Neuron (in vitro differentiated cells): ENCODE data around the gene GRM4.
A peak's percentile ranks its signal among the peaks of the same experiment; 100 is the strongest.

ENCODE experiments used
- H2AFZ ChIP-seq: one replicate; pipeline ENCODE4 v1.6.1; 2013; ENCODE audit warnings: low read depth, mild to moderate bottlenecking, inconsistent platforms, low read length, moderate library complexity
- H3K27me3 ChIP-seq: one replicate; pipeline ENCODE4 v1.6.1; 2013; ENCODE audit warnings: low read length; ENCODE audit not compliant: insufficient read depth
- H3K36me3 ChIP-seq: one replicate; pipeline ENCODE4 v1.6.1; 2013; ENCODE audit warnings: low read length; ENCODE audit not compliant: insufficient read depth
- H3K4me1 ChIP-seq: one replicate; pipeline ENCODE4 v1.6.1; 2013; ENCODE audit warnings: low read length; ENCODE audit not compliant: insufficient read depth
- H3K4me3 ChIP-seq: 2 replicates; pipeline ENCODE4 v1.5.1; 2013; ENCODE audit warnings: mild to moderate bottlenecking, low read length, moderate library complexity
- H3K9me3 ChIP-seq: one replicate; pipeline ENCODE4 v1.6.1; 2013; ENCODE audit warnings: low read length

GRM4 gene

DNA sequence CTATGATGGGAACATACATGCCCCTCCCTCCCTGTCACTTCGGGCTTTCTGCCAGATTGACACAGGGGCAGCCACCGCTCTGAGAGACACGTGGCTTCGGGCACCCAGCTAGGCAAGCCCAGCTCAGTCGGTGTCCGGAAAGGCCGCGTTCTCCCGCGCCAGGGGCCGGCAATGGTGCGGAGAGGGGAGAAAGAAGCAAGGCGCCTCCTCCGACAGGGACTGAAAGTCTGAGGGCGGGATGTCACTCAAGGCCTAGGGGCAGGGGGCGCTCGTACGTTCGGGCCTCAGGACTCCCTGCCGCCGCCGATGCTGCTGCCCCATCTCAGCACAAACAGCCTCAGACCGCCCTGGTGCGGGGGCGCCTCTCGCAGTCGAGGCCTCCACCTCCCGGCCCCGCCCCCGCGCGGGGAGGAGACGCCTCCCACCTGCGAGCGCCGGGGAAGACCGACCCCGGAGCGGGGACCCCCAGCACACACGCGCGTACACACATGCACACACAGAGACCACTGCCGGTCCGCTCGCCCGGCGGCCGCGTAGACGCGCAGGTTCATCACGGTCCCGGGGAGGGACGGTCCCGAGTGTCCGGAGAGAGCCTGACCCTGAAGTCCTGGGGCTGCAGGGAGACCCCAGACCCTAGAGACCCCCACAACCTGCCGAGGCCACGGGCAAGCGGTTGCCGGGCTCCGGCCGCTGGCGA, 1.9 kb downstream of the GRM4 start:
- Histone ChIP-seq H3K36me3 (no peaks in the 10 kb centered on the region), H3K4me3 (peak overlapping the region; percentile 23), H2AFZ (peak overlapping the region; percentile 59)

DNA sequence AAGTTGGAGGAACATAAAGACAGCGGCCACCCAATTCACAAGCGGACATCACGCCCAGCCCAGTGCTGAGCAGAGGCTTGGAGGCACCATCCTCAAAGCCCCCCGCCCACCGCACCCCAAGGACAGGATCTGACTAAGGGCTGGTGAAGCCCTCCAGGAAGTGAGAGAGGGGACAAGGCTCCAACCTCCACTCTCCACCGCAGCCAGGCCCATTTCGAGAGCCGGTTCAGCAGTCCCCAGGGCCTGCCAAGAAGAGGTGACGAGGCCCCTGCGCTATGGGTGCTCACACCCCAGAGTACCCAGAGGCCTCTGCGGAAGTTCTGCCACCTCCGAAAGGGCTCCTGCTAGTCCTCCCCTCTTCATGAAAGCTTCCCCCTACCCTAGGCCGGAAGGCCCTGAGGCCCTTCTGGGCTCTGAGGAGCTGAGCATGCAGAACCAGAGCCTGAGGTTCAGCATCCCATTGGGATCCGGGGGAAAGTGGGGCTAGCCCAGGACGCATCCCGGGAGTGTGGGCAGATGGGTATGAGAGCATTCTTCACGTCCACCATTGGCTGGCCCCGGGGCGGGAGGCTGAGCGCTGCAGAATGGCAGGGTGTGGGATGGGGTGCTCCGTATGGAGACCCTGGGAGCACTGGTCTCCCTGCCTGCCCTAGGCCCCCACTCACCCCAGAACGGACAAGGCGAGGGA, 2.5 kb downstream of the GRM4 start:
- Histone ChIP-seq H2AFZ (no peak overlapping the region), H3K4me1 (peaks cover 13% of the 10 kb centered on the region), H3K27me3 (peaks cover 88% of the 10 kb centered on the region), H3K9me3 (no peaks in the 10 kb centered on the region), H3K36me3 (no peaks in the 10 kb centered on the region), H3K4me3 (no peak overlapping the region)

More for the DNA sequence above, 1.9 kb downstream of the GRM4 start:
- peaks cover 92% of the 10 kb centered on the region for H3K27me3 ChIP-seq
- H3K4me1 ChIP-seq = peaks cover 13% of the 10 kb centered on the region
- no peaks in the 10 kb centered on the region for H3K9me3 ChIP-seq

DNA sequence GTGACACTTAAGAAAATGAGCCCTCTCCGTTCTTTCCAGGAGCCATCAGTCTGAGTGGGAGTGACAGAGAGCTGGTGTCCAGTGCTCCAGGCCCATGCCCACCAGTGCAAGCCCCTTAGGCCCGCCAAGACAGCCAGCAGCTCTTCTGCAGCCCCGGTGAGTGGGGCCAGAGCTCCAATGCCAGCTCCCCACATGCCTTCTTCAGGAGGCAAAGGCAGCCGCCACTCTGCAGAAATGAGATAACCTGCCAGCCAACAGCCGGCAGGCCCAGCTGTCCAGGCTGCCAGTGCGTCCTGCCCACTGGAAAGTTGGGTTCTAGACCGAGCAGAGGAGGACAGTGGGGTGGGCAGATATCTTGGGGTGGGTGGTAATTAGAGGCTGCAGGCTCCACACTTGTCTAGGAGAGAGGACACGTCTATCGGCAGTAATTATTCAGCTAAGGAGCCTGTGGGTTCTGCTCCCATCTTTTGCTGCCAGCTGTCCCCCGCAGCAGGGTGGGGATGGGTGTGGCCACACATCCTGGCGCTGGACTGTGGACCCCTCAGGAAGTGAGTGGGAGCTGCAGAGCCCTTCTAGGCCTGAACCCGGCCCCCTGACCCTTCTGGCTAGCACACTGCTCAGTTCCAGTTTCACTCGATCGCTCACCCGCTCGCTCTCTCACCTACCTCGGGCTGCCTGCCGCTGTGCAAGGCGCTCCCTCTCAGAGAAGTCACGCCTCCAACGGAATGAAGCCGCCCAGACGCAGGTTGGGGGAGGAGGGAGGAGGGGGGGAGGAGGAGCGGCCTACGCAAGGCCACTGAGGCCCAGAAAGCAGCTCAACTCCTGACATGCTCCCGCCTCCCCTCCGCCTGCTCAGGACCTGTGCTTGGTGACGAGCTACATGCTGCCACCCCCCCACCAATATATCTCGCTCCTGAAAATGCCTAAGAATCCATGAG, 3.6 kb downstream of the GRM4 start:
- Histone ChIP-seq H3K4me3 (no peak overlapping the region), H3K4me1 (peaks cover 13% of the 10 kb centered on the region), H3K36me3 (no peaks in the 10 kb centered on the region), H3K27me3 (peaks cover 82% of the 10 kb centered on the region), H2AFZ (no peak overlapping the region), H3K9me3 (no peaks in the 10 kb centered on the region)

DNA sequence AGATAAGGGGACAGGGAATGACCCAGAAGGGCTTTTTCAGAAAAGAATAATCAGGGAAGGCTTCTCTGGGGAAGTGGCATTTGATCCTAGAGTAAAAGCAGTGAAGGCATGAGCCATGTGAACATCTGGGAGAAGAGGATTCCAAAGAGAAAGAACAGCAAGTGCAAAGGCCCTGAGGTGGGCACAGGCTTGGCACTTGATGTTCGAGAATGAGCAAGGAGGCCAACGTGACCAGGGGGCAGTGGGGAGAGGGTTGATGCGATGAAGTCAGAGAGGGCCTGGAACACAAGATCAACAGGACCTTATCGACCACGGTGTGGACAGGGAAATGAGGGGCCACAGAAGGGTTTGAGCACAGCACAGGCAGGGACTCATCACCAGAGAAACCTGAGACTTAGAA, 5.8 kb downstream of the GRM4 start:
- no peaks in the 10 kb centered on the region for H3K9me3 ChIP-seq
- H3K36me3 ChIP-seq = no peaks in the 10 kb centered on the region
- H3K4me1 ChIP-seq = peaks cover 13% of the 10 kb centered on the region
- H2AFZ ChIP-seq = no peak overlapping the region
- peaks cover 74% of the 10 kb centered on the region for H3K27me3 ChIP-seq
- H3K4me3 ChIP-seq = no peak overlapping the region

DNA sequence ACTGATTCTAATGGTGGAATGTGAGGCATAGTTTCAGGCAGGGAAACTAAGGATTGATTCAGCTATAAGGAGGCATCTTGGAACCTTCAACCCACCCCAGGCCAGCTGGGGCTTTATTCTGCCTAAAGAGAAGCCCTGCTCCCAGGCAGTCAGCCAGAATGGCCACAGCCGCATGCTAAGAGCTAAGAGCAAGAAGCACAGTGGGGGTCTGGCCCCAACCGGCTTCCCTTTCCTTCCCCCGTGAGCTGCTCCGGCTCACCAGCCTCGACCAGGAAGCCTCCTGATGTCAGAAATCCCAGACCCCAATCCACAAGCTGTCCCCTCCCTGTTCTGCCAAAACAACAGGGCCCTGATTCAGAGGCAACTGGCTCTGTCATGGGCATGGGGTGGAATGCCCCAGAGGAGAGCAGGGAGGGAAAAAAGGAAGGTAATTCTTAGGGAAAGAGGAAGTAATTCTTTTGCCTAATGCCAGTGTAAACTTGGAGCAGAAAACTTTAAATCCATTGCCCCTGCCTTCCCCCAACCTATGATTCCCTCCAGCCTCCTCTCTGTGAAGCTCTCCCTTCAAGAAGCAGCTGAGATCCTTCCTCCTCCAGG, 6.9 kb downstream of the GRM4 start:
- Histone ChIP-seq H3K9me3 (no peaks in the 10 kb centered on the region), H3K4me1 (peaks cover 6% of the 10 kb centered on the region), H3K27me3 (peaks cover 64% of the 10 kb centered on the region), H3K36me3 (no peaks in the 10 kb centered on the region), H2AFZ (no peak overlapping the region), H3K4me3 (no peak overlapping the region)

DNA sequence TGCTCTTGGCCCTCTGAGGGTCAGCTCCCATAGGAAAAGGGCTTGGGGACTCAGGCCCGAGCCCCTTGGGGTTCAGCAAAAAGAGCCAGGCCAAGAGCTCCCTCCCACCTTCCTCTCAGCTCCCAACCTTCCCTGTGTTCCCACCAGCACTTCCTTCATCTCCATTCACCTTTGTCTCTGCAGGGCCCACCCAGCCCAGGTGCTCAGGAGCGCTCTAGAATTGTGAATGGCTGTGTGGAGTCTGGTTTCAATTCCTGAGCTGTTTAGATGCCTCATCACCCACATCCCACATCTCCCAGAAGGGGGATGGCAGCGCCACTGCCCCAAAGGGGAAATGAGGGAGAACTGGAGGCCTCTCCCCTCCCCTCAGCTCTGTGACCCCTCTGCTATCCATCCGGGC, 7.7 kb downstream of the GRM4 start:
- H3K9me3 ChIP-seq = no peaks in the 10 kb centered on the region
- no peak overlapping the region for H3K4me3 ChIP-seq
- H3K36me3 ChIP-seq = no peaks in the 10 kb centered on the region
- H2AFZ ChIP-seq = no peak overlapping the region
- no peaks in the 10 kb centered on the region for H3K4me1 ChIP-seq
- peaks cover 56% of the 10 kb centered on the region for H3K27me3 ChIP-seq

DNA sequence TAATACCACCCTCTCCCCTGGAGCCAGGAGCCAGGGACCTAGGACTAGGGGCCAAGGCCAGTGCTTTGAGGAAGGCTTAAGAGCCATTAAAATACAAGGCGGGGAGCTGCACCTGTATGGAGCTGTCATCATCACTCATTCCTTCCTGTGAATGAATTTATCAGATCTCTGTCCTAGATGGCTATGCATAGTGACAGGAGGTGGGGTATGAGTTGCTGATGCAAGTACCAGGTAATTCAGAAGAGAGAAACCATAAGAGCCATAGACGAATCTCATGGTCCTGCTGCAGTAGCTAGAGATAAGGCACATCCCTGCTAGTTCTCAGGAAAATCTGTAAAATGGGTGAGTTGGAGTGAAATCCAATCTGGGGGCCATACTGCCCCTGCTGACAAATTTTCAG, 10.3 kb downstream of the GRM4 start:
- no peaks in the 10 kb centered on the region for H3K36me3 ChIP-seq
- H2AFZ ChIP-seq = no peak overlapping the region
- H3K27me3 ChIP-seq = peaks cover 35% of the 10 kb centered on the region
- no peaks in the 10 kb centered on the region for H3K9me3 ChIP-seq
- peaks cover 2% of the 10 kb centered on the region for H3K4me1 ChIP-seq
- H3K4me3 ChIP-seq = no peak overlapping the region

DNA sequence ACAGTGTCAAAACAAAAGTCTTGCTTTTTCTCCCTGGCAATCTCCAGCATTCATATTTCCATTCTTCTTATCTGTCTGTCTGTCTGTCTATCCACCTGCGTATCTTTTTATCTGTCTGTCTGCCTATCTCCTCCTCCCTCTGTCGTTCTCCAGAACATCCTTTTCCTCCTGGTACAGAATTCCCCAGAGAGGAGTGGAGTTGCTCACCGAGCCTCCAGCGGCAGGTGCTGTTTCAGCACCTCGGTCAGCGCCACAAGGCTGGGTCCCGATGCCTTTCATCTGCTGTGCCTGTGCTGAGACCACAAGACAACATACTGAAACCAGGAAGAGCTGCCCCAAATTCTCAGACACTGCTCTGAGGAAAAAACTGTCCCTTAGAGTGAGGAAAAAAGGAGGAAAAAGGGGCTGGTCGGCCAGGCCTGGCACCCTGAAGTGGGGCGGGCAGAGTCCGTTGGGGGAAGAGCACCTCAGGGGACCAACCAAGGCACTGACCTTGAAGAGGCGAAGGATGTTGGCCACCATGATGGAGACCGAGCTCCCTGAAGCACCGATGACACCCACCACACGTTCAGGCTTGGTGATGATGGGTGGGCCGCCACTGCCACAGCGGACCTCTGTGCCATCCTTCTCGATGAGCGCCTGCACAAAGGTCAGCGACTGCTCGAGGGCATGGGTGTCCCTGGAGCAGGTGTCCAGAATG, 13.3 kb downstream of the GRM4 start:
- Histone ChIP-seq H3K36me3 (no peaks in the 10 kb centered on the region), H3K4me1 (peaks cover 2% of the 10 kb centered on the region), H3K9me3 (no peaks in the 10 kb centered on the region), H3K27me3 (peaks cover 14% of the 10 kb centered on the region), H2AFZ (no peak overlapping the region), H3K4me3 (no peak overlapping the region)

DNA sequence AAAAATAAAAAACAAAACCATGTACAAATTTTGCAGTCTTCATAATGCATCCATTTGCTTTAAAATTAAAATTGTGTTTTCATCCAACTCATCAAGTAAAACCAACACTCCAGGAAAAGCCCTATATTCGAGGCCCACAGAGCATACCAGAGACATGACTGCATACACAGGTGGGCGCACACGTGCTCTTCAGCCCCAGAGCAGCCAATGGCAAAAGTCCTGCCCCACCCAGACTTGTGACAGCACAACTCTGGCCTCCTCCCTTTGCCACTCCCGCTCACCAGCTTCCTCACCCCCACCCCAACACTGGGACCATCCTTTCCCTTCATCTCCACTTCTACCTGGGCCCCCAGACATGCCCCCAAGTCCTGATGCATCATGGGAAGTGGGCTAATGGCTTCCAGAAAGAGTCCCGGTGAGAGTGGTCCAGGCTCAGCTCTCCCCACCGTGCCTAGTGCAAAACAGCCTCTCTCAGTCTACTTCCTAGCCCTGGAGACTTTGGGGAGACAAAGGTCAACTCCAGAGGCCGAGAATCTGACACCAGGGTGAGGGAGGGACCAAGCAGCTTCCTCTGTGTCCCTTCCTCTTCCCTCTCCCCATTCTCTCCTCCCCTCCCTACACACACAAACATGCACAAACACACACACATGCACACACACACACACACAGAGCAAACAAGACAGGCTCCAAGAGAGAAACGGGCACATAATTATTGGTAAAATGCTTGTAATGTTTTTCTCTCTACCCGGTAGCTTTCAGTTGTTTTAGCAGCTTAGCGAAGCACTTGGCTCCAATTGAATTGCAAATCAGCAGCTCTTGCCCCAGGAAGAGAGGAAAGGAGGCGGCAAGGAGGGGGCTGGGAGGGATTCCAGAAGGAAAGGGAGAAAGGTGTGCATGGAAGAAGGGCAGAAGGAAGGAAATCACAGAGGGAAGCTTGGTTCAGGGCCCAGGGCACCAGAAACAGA, 14.3 kb downstream of the GRM4 start:
- no peaks in the 10 kb centered on the region for H3K9me3 ChIP-seq
- H3K4me1 ChIP-seq = peaks cover 2% of the 10 kb centered on the region
- no peak overlapping the region for H3K4me3 ChIP-seq
- H3K36me3 ChIP-seq = no peaks in the 10 kb centered on the region
- H3K27me3 ChIP-seq = peaks cover 8% of the 10 kb centered on the region
- no peak overlapping the region for H2AFZ ChIP-seq

DNA sequence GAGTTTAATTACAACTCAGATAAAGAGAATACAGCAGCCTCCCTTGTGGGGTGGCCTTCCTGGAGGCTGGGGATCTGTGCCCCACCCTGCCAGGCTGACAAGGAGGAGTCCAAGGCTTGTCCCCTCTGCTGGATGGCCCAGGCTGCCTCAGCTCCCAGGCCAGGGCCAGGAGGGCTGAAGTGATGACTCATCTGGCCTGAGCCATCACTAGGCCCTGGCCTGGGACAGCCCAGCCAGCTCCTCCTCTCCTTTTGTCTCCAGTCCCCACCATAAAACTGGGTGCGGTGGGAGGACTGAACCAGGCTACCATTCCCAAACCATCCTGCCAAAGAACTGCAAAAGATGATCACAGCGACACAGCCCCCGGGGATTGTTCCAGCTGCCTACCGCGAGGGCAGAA, 15.0 kb downstream of the GRM4 start:
- no peaks in the 10 kb centered on the region for H3K9me3 ChIP-seq
- H3K4me1 ChIP-seq = peaks cover 2% of the 10 kb centered on the region
- H2AFZ ChIP-seq = no peak overlapping the region
- no peaks in the 10 kb centered on the region for H3K36me3 ChIP-seq
- H3K27me3 ChIP-seq = peaks cover 2% of the 10 kb centered on the region
- H3K4me3 ChIP-seq = no peak overlapping the region

DNA sequence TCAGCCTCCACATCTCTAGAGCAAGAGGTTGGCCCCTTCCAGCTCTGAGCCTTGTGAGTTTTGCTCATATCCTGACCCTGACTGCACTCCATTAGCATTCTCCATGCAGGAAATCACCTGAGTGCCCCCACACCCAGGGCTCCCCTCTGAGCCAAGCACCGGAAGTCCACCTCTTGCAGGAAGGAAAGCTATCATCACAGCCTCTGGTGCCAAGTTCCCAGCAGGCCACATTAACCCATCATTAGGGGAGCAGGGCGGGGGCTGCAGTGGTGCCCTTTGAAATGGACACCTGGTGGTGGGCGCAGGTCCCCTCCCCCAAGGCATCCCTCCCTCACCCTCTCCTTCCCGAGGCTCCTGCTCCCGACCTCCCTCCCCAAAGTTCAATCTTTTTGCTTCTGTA, 16.1 kb downstream of the GRM4 start:
- Histone ChIP-seq H3K27me3 (no peaks in the 10 kb centered on the region), H2AFZ (no peak overlapping the region), H3K4me3 (no peak overlapping the region), H3K9me3 (no peaks in the 10 kb centered on the region), H3K36me3 (no peaks in the 10 kb centered on the region), H3K4me1 (peaks cover 2% of the 10 kb centered on the region)
